HL-60 (cell line): ENCODE measurements around the gene SKAP2.

Experiments used
- DNase-seq, 2 experiments: peaks; one replicate each; pipeline ENCODE4 v3.0.0-alpha.2; 2010 to 2020; ENCODE audit warnings: low read depth in 1 of 2, low spot score in 1 of 2
- H3K27ac ChIP-seq: fragments of 250-450 bp; sonication (Bioruptor Pico); replicated peaks from 2 replicates; pipeline ENCODE4 v1.5.1; 2020; ENCODE audit warnings: mild to moderate bottlenecking, moderate library complexity
- H3K27me3 ChIP-seq: fragments of 250-450 bp; sonication (Bioruptor Pico); 2 replicates; pipeline ENCODE4 v1.5.1; 2021; ENCODE audit warnings: mild to moderate bottlenecking, moderate library complexity; ENCODE audit not compliant: insufficient read depth, poor library complexity, severe bottlenecking
- H3K4me3 ChIP-seq: replicated peaks from 2 replicates; pipeline ENCODE4 v1.5.1; 2011; ENCODE audit warnings: mild to moderate bottlenecking, control low read depth, low read length; ENCODE audit not compliant: insufficient read depth
- CTCF ChIP-seq: IDR thresholded peaks from one replicate; pipeline ENCODE4 v1.5.1; 2011; ENCODE audit warnings: low read length, control low read depth, inconsistent platforms; ENCODE audit not compliant: insufficient read depth
- GABPA ChIP-seq: IDR thresholded peaks from 2 replicates; pipeline ENCODE4 v1.6.1; 2012; ENCODE audit warnings: low read depth
- POLR2AphosphoS5 ChIP-seq: IDR thresholded peaks from 2 replicates; pipeline ENCODE4 v1.6.1; 2012; ENCODE audit warnings: low read depth
- REST ChIP-seq: IDR thresholded peaks from 2 replicates; pipeline ENCODE4 v1.6.1; 2012; ENCODE audit warnings: low read depth; ENCODE audit not compliant: insufficient replicate concordance
- SPI1 ChIP-seq: IDR thresholded peaks from 2 replicates; pipeline ENCODE4 v1.6.1; 2012; ENCODE audit warnings: low read depth, mild to moderate bottlenecking, borderline replicate concordance

The SKAP2 gene

GRCh38 chr7:26696978-26697377, 167.4 kb downstream of the SKAP2 start:
- Histone ChIP-seq H3K27me3 (no peaks in the 10 kb centered on the region), H3K27ac (no peak overlapping the region), H3K4me3 (no peak overlapping the region)
- TF ChIP-seq CTCF, result no peak
- no peak for TF ChIP-seq REST
- TF ChIP-seq SPI1, result no peak
- TF ChIP-seq POLR2AphosphoS5, result no peak
- TF ChIP-seq GABPA, result no peak
- DNase-seq, result no peak

GRCh38 chr7:26696161-26696560, 168.2 kb downstream of the SKAP2 start:
- Histone ChIP-seq H3K27ac (no peak overlapping the region), H3K4me3 (no peak overlapping the region), H3K27me3 (no peaks in the 10 kb centered on the region)
- no peak for DNase-seq
- no peak for TF ChIP-seq REST
- TF ChIP-seq CTCF, result no peak
- no peak for TF ChIP-seq GABPA
- TF ChIP-seq SPI1, result no peak
- no peak for TF ChIP-seq POLR2AphosphoS5

- Histone ChIP-seq H3K4me3 (no peak overlapping the region), H3K27me3 (no peaks in the 10 kb centered on the region), H3K27ac (no peak overlapping the region)
- TF ChIP-seq CTCF, result no peak
- TF ChIP-seq POLR2AphosphoS5, result no peak
- TF ChIP-seq SPI1, result no peak
- no peak for TF ChIP-seq REST
- no peak for DNase-seq
Measured at GRCh38 chr7:26694713-26695112, 169.7 kb downstream of the SKAP2 start.
